Measurements from ENCODE around the gene RMRP.

The RMRP gene

GRCh38 chr9:35657546-35658136 is at the start of gene RMRP:
TSS of gene RMRP (minus strand) at chr9:35658019.
- peak; percentile 99 for DNase-seq

GRCh38 chr9:35706951-35707350 is 49.1 kb upstream of the RMRP start:
- no peak for DNase-seq

GRCh38 chr9:35705836-35706430 is 48.1 kb upstream of the RMRP start:
- DNase-seq = no peak

GRCh38 chr9:35705372-35705771 is 47.6 kb upstream of the RMRP start:
- DNase-seq = no peak

GRCh38 chr9:35703906-35704672 is 46.3 kb upstream of the RMRP start:
- no peak for DNase-seq

GRCh38 chr9:35702696-35703095 is 44.9 kb upstream of the RMRP start:
- DNase-seq = no peak

- DNase-seq = no peak
Observed at GRCh38 chr9:35700942-35701341, 43.1 kb upstream of the RMRP start.

- no peak for DNase-seq
Observed at GRCh38 chr9:35700031-35700430, 42.2 kb upstream of the RMRP start.

GRCh38 chr9:35698231-35698630 is 40.4 kb upstream of the RMRP start:
- DNase-seq = no peak

- no peak for DNase-seq
Observed at GRCh38 chr9:35697486-35697885, 39.7 kb upstream of the RMRP start.

GRCh38 chr9:35696520-35697215 is 38.8 kb upstream of the RMRP start:
- DNase-seq = no peak

- DNase-seq = no peak
Observed at GRCh38 chr9:35695943-35696401, 38.2 kb upstream of the RMRP start.

- no peak for DNase-seq
Observed at GRCh38 chr9:35691757-35692301, 34.0 kb upstream of the RMRP start.

- no peak for DNase-seq
Observed at GRCh38 chr9:35691334-35691650, 33.5 kb upstream of the RMRP start.

- DNase-seq = no peak
Observed at GRCh38 chr9:35690614-35691333, 33.0 kb upstream of the RMRP start.

GRCh38 chr9:35690294-35690613 is 32.4 kb upstream of the RMRP start:
- no peak for DNase-seq

- no peak for DNase-seq
Observed at GRCh38 chr9:35689542-35690293, 31.9 kb upstream of the RMRP start, which contains the start of gene TPM2. TSS of gene TPM2 (minus strand) at chr9:35689925. CDS start at chr9:35689817, 108 bp downstream.

GRCh38 chr9:35688558-35689541 is 31.0 kb upstream of the RMRP start:
- DNase-seq = no peak

- no peak for DNase-seq
Observed at GRCh38 chr9:35687972-35688557, 30.2 kb upstream of the RMRP start.

- DNase-seq = no peak
Observed at GRCh38 chr9:35687306-35687705, 29.5 kb upstream of the RMRP start.

All from NCI-H446 treated with DMSO at 0.1 percent for 48 hours (cell line).